GM18868 (cell line): ENCODE measurements around the gene OR2T5.
A peak's percentile ranks its signal among the peaks of the same experiment; 100 is the strongest.
"Not testable (repeated sequence)": the region's sequence is repeated elsewhere in the genome, so short reads cannot be mapped to it uniquely, and the experiment has no call there.

Experiments
- ATAC-seq: cut with Tn5 transposase; IDR thresholded peaks from one replicate; pipeline ENCODE4 v1.9.1; 2021; ENCODE audit warnings: mild to moderate bottlenecking, moderate library complexity; ENCODE audit not compliant: unreplicated experiment

The OR2T5 gene

DNA sequence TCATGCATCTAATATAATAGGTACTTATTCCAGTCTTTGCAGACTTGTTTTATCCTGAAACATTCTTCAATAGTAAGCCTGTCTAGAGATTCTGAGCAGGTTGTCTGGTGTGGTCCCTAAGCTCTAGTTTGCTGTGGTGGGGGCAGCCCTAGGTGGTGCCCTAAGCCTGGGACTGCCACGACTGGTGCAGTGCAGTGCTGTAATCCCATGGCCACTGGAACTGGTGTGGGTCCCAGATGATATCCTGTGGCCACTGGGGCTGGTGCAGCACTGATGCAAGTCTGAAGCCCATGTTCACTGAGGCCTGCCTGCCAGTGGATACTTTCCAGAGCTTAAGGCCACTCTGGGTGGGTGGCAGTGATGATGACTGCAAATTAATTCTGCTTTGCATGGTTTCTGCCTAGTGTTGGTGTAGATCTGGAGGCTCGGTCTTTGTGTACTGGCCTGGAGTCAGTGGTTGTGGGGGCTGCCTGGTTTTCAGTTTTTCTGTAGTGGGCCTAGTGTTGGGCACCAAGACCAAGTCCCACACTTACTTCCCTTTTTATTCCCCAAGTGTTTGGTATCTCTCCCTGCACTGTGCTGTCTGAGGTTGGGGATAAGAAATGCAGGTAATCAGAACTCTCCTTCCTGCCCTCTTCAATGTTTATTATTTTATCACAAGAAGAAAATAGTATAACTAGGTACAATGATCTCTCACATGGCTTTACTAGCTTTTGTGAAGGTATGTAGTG is 12.1 kb downstream of the OR2T5 start:
- ATAC-seq = not testable (repeated sequence)

DNA sequence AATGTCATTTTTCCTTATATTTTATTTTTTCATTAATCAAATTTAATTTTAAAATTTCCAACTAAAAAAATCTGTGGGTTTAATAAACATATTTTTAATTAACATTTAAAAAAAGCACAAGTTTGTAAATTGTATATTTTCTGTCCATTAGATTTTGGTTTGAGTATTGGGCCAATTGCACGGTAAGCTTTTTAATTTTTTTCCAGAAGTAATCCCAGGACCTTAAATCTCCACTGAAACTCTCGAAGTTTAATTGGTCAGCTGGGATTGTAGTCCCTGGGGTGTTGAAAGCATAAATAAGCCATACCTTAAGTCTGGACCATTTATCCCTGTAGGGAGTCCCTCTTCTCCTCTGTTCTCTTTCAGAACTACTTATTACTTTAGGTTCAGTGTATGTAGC is 19.4 kb downstream of the OR2T5 start, which contains the start of gene OR2G6:
TSS of gene OR2G6 (plus strand) at position 301 of the 400 bp plus-strand sequence. CDS start 13,574 bp downstream, outside the sequence.
- not testable (repeated sequence) for ATAC-seq

DNA sequence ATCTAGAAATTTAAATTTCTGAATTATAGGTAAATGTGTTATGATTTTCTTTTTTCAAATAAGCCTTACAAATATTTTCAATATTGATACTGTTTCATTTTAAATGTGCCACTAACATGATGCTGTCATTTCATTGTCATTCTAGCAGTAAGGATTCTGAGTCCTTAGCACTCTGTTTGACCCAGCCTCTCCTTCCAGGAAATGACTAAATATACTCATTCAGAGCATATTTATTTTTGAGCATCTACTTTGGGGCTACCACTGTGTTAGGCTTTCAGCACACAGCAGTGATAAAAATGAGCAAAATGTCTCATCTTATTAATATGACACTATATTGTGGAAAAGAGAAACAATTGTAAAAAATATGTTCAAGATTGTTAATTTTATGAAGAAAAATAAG is 21.8 kb downstream of the OR2T5 start:
- peak; percentile 69 for ATAC-seq

DNA sequence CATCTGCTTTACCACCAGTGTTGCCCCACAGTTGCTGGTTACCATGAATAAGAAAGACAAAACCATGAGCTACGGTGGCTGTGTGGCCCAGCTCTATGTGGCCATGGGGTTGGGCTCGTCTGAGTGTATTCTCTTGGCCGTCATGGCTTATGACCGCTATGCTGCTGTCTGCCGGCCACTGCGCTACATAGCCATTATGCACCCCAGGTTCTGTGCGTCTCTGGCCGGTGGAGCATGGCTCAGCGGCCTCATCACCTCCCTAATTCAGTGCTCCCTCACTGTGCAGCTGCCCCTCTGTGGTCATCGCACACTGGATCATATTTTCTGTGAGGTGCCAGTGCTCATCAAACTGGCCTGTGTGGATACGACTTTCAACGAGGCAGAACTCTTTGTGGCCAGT is 33.5 kb downstream of the OR2T5 start:
- no peak for ATAC-seq

DNA sequence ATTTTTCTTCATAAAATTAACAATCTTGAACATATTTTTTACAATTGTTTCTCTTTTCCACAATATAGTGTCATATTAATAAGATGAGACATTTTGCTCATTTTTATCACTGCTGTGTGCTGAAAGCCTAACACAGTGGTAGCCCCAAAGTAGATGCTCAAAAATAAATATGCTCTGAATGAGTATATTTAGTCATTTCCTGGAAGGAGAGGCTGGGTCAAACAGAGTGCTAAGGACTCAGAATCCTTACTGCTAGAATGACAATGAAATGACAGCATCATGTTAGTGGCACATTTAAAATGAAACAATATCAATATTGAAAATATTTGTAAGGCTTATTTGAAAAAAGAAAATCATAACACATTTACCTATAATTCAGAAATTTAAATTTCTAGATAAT is 49.1 kb downstream of the OR2T5 start:
- peak; percentile 79 for ATAC-seq
